Vagina (tissue), 2 donors: ENCODE measurements around the gene SYNCRIP.
A peak's percentile ranks its signal among the peaks of the same experiment; 100 is the strongest.

Experiments used
- CTCF ChIP-seq, 3 experiments: fragments of 450-650 bp in 2 of 3; fragments of 200-600 bp in 1 of 3; sonication (generic) in 1 of 3; IDR thresholded peaks; one replicate each; pipeline ENCODE4 v1.5.1; 2017 to 2019; ENCODE audit warnings: antibody characterized with exemption in 3 of 3, mild to moderate bottlenecking in 2 of 3, moderate library complexity in 2 of 3
- POLR2A ChIP-seq, 2 donors: fragments of 450-650 bp; IDR thresholded peaks; one replicate each; pipeline ENCODE4 v1.6.1; 2017; ENCODE audit warnings: antibody characterized with exemption in 2 of 2, mild to moderate bottlenecking in 2 of 2, moderate library complexity in 2 of 2

GRCh38 chr6:85677234-85677956 lies 34.7 kb upstream of the SYNCRIP start:
- TF ChIP-seq POLR2A (IDR thresholded peaks at IDR 0.05) (no peak), CTCF (IDR thresholded peaks at IDR 0.05) (peak in 1 of 3 experiments; percentile 26)
